Common myeloid progenitor, CD34-positive (primary cell): ENCODE data around the gene NKAIN2.

Source experiments
- CTCF ChIA-PET: fragments of 350-600 bp; sonication (Branson Sonifier 250); formaldehyde crosslinking; loops from one replicate; lab custom pipeline; 2021; ENCODE audit warnings: antibody characterized with exemption; lab: Charles Lee
- POLR2A ChIA-PET: fragments of 350-600 bp; sonication (Branson Sonifier 250); formaldehyde crosslinking; loops from one replicate; lab custom pipeline; 2021; ENCODE audit warnings: antibody characterized with exemption; lab: Charles Lee
- DNase-seq, 3 donors: peaks; one replicate each; pipeline versions ENCODE4 v3.0.0 to v3.0.0-alpha.2; 2013
- H3K27ac ChIP-seq, 2 experiments: 1 replicate in 1 of 2; 2 replicates in 1 of 2; pipeline ENCODE4 v1.7.0; 2013; ENCODE audit warnings: inconsistent platforms in 2 of 2, low read length in 2 of 2, mild to moderate bottlenecking in 2 of 2, low read depth in 1 of 2, moderate library complexity in 1 of 2; ENCODE audit not compliant: severe bottlenecking in 2 of 2, insufficient read depth in 1 of 2, poor library complexity in 1 of 2
- H3K27me3 ChIP-seq, 5 experiments: replicated peaks in 2 of 5; 1 replicate in 3 of 5; 2 replicates in 2 of 5; pipeline versions ENCODE4 v1.6.1 to v1.7.0; 2013; ENCODE audit warnings: low read length in 4 of 5, mild to moderate bottlenecking in 2 of 5, moderate library complexity in 2 of 5, inconsistent platforms in 1 of 5; ENCODE audit not compliant: insufficient read depth in 5 of 5, control insufficient read depth in 4 of 5
- H3K36me3 ChIP-seq, 4 experiments: 1 replicate in 2 of 4; 2 replicates in 2 of 4; pipeline versions ENCODE4 v1.6.1 to v1.7.0; 2013; ENCODE audit warnings: low read length in 3 of 4, control low read depth in 1 of 4, mild to moderate bottlenecking in 1 of 4; ENCODE audit not compliant: control insufficient read depth in 4 of 4, insufficient read depth in 4 of 4
- H3K4me1 ChIP-seq, 4 experiments: 1 replicate in 3 of 4; 2 replicates in 1 of 4; pipeline versions ENCODE4 v1.6.1 to v1.7.1; 2013; ENCODE audit warnings: low read length in 3 of 4, mild to moderate bottlenecking in 3 of 4, control low read depth in 1 of 4, inconsistent platforms in 1 of 4, moderate library complexity in 1 of 4; ENCODE audit not compliant: control insufficient read depth in 4 of 4, insufficient read depth in 4 of 4; ENCODE audit errors: control extremely low read depth in 1 of 4
- H3K4me3 ChIP-seq, 7 experiments: 1 replicate in 4 of 7; 2 replicates in 3 of 7; pipeline versions ENCODE4 v1.5.1 to v1.7.0; 2013; ENCODE audit warnings: mild to moderate bottlenecking in 7 of 7, low read length in 6 of 7, moderate library complexity in 6 of 7, inconsistent platforms in 2 of 7, low read depth in 2 of 7, control low read depth in 1 of 7; ENCODE audit not compliant: insufficient read depth in 4 of 7, control insufficient read depth in 1 of 7; ENCODE audit errors: extremely low read depth in 1 of 7
- H3K9me3 ChIP-seq, 5 experiments: 1 replicate in 4 of 5; 2 replicates in 1 of 5; pipeline versions ENCODE4 v1.6.1 to v1.7.1; 2013; ENCODE audit warnings: low read length in 4 of 5, mild to moderate bottlenecking in 2 of 5, inconsistent platforms in 1 of 5, low read depth in 1 of 5, moderate library complexity in 1 of 5; ENCODE audit not compliant: control insufficient read depth in 4 of 5, insufficient read depth in 2 of 5; ENCODE audit errors: control extremely low read depth in 1 of 5
- WGBS: methylation state at CpG from one replicate; pipeline ENCODE4 v1.1.5; 2013; ENCODE audit not compliant: insufficient coverage; 5-methylcytosine and 5-hydroxymethylcytosine counted together

The NKAIN2 gene

GRCh38 chr6:123794799-123795198 lies 8.9 kb upstream of the NKAIN2 start:
- H3K27ac ChIP-seq: no peak overlapping the region
- DNase-seq: no peak
- H3K9me3 ChIP-seq: peaks cover 0 to 9% (median 2%) of the 10 kb centered on the region in 5 experiments
- POLR2A ChIA-PET: no interaction called here
- no peaks in the 10 kb centered on the region for H3K36me3 ChIP-seq
- no peaks in the 10 kb centered on the region for H3K4me1 ChIP-seq
- CTCF ChIA-PET: interaction anchor here (1.1 to 1.4 kb wide), 2 partner anchors 8 to 171 kb away, joined by 3 to 7 read pairs; partner anchors contain the start of gene NKAIN2
- H3K4me3 ChIP-seq: no peak overlapping the region
- no peaks in the 10 kb centered on the region for H3K27me3 ChIP-seq

DNA sequence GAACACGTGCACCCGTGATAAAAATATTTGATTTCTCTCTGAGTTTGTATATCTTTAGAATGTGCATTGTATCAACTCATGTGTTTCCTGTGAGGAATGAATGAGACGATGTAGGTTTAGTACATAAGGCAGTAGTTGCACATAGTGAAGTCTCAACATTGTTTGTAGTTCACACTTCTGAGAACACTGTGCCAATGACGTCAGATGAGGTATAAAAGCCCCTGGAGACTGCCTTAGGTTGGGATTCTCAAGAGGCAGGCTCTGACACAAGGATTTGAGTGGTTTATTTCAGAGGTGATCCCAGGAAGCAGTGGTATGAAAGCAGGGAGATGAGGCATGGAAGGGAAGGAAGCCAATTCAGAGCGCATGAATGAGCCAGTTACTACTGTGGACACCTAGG lies 2.6 kb upstream of the NKAIN2 start:
- H3K36me3 ChIP-seq: no peaks in the 10 kb centered on the region
- no peaks in the 10 kb centered on the region for H3K27me3 ChIP-seq
- no peak for DNase-seq
- peaks cover 0 to 2% (median 0%) of the 10 kb centered on the region in 5 experiments for H3K9me3 ChIP-seq
- H3K27ac ChIP-seq: no peak overlapping the region
- POLR2A ChIA-PET: interaction anchor here (0.6 kb wide), 1 partner anchor 146 kb away, joined by 3 read pairs; no protein-coding TSS in a partner anchor
- no peak overlapping the region for H3K4me3 ChIP-seq
- WGBS: 91% methylated on average over 5 of the region's 5 CpGs
- H3K4me1 ChIP-seq: peaks cover 7 to 29% (median 14%) of the 10 kb centered on the region in 4 experiments
- CTCF ChIA-PET: interaction anchor here (0.7 to 5.9 kb wide), 8 partner anchors 9 to 1054 kb away, joined by 3 to 124 read pairs (median 12); no protein-coding TSS in a partner anchor

DNA sequence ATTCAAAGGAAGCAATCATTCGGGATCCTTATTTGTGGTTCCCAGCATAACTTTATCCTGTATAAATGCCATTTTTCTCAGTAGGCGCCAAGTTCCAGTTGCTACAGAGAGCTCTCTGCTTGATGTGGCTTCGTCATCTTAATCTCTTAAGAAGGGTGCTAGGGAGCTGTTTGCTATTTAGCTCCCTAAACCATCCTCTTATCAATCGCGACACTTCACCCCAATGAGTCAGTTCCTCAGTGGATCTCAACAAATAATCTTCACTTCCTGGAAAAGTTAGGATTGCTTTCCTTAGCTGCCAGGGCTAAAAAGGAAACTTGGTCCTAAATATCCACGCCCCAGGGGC lies 1.3 kb upstream of the NKAIN2 start:
- ChIA-PET POLR2A (interaction anchor here (0.7 to 0.9 kb wide), 2 partner anchors 9 to 164 kb away, joined by 3 read pairs; no protein-coding TSS in a partner anchor), CTCF (interaction anchor here (0.7 to 5.9 kb wide), 44 partner anchors 8 to 997 kb away, joined by 3 to 124 read pairs (median 4); no protein-coding TSS in a partner anchor)
- peak overlapping the region in 6 of 7 experiments; percentile 75 to 94 (median 92) for H3K4me3 ChIP-seq
- H3K36me3 ChIP-seq: no peaks in the 10 kb centered on the region
- H3K27me3 ChIP-seq: no peaks in the 10 kb centered on the region
- no peak for DNase-seq
- peaks cover 7 to 38% (median 19%) of the 10 kb centered on the region in 4 experiments for H3K4me1 ChIP-seq
- H3K9me3 ChIP-seq: no peaks in the 10 kb centered on the region
- peak overlapping the region in 1 of 2 experiments; percentile 6 for H3K27ac ChIP-seq
- 16% methylated on average over 6 of the region's 6 CpGs for WGBS

- CTCF ChIA-PET: interaction anchor here (0.7 to 5.9 kb wide), 41 partner anchors 8 to 996 kb away, joined by 3 to 124 read pairs (median 4); no protein-coding TSS in a partner anchor
- peak; percentile 84 to 92 (median 89) for DNase-seq
- Histone ChIP-seq H3K4me1 (peaks cover 9 to 42% (median 23%) of the 10 kb centered on the region in 4 experiments), H3K4me3 (peak overlapping the region; percentile 75 to 94 (median 91)), H3K27me3 (no peaks in the 10 kb centered on the region), H3K9me3 (no peaks in the 10 kb centered on the region), H3K27ac (peak overlapping the region in 1 of 2 experiments; percentile 62), H3K36me3 (no peaks in the 10 kb centered on the region)
- POLR2A ChIA-PET: interaction anchor here (0.6 to 0.9 kb wide), 3 partner anchors 10 to 163 kb away, joined by 3 to 5 read pairs (median 3); no protein-coding TSS in a partner anchor
- 0% methylated on average over 51 of the region's 61 CpGs for WGBS
Measured at GRCh38 chr6:123802697-123803503, 765 bp upstream of the NKAIN2 start.

- H3K27me3 ChIP-seq: no peaks in the 10 kb centered on the region
- WGBS: under 1% methylated on average over 20 of the region's 25 CpGs
- no peaks in the 10 kb centered on the region for H3K36me3 ChIP-seq
- peak overlapping the region; percentile 52 to 73 for H3K27ac ChIP-seq
- DNase-seq: peak; percentile 92 to 97 (median 96)
- no peaks in the 10 kb centered on the region for H3K9me3 ChIP-seq
- POLR2A ChIA-PET: interaction anchor here (0.7 kb wide), 1 partner anchor 24 kb away, joined by 4 read pairs; no protein-coding TSS in a partner anchor
- H3K4me1 ChIP-seq: peaks cover 15 to 54% (median 30%) of the 10 kb centered on the region in 4 experiments
- peak overlapping the region; percentile 66 to 95 (median 91) for H3K4me3 ChIP-seq
- CTCF ChIA-PET: interaction anchor here (1.0 to 5.9 kb wide), 6 partner anchors 10 to 164 kb away, joined by 3 to 124 read pairs (median 5); no protein-coding TSS in a partner anchor
Measured at GRCh38 chr6:123804014-123804786, 535 bp downstream of the NKAIN2 start.

- H3K36me3 ChIP-seq: no peaks in the 10 kb centered on the region
- 0% methylated on average over 2 of the region's 5 CpGs for WGBS
- peak in 1 of 3 donors; percentile 32 for DNase-seq
- H3K27me3 ChIP-seq: no peaks in the 10 kb centered on the region
- ChIA-PET CTCF (interaction anchor here (1.0 to 5.9 kb wide), 6 partner anchors 10 to 163 kb away, joined by 3 to 124 read pairs (median 4); no protein-coding TSS in a partner anchor), POLR2A (interaction anchor here (0.9 kb wide), 1 partner anchor 140 kb away, joined by 4 read pairs; no protein-coding TSS in a partner anchor)
- peaks cover 15 to 59% (median 33%) of the 10 kb centered on the region in 4 experiments for H3K4me1 ChIP-seq
- H3K4me3 ChIP-seq: peak overlapping the region in 6 of 7 experiments; percentile 75 to 95 (median 92)
- no peaks in the 10 kb centered on the region for H3K9me3 ChIP-seq
- H3K27ac ChIP-seq: peak overlapping the region; percentile 52 to 73
Measured at GRCh38 chr6:123804787-123805540, 1.3 kb downstream of the NKAIN2 start.
